ENCODE measurements around the gene IGSF21.

GRCh38 chr1:18329469-18330253 lies 222.1 kb downstream of the IGSF21 start:
- TF ChIP-seq ZNF274 (IDR thresholded peaks at IDR 0.05; ENCODE audit: low read depth, low read length), result no peak
- TF ChIP-seq YY1 (IDR thresholded peaks at IDR 0.05; ENCODE audit: insufficient read depth, insufficient read length), result no peak
- no peak for TF ChIP-seq SUZ12 (IDR thresholded peaks at IDR 0.05; ENCODE audit: extremely low read depth, insufficient read depth, insufficient read length)
